ENCODE data around the gene NCEH1. TPM values are rescaled to one million over a fixed set of nuclear protein-coding genes. Genes with fewer than 3 reads are reported as not detected.

NCEH1 gene
- total and polyA plus RNA-seq, 4 donors: 6.3 to 52.1 (median 10.6) TPM

- H3K4me3 ChIP-seq: no peak overlapping the region
- no peak overlapping the region for H3K27ac ChIP-seq (ENCODE audit: low read depth in 1 of 2, low read length in 1 of 2)
- TF ChIP-seq, protein P1, sequence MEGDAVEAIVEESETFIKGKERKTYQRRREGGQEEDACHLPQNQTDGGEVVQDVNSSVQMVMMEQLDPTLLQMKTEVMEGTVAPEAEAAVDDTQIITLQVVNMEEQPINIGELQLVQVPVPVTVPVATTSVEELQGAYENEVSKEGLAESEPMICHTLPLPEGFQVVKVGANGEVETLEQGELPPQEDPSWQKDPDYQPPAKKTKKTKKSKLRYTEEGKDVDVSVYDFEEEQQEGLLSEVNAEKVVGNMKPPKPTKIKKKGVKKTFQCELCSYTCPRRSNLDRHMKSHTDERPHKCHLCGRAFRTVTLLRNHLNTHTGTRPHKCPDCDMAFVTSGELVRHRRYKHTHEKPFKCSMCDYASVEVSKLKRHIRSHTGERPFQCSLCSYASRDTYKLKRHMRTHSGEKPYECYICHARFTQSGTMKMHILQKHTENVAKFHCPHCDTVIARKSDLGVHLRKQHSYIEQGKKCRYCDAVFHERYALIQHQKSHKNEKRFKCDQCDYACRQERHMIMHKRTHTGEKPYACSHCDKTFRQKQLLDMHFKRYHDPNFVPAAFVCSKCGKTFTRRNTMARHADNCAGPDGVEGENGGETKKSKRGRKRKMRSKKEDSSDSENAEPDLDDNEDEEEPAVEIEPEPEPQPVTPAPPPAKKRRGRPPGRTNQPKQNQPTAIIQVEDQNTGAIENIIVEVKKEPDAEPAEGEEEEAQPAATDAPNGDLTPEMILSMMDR (IDR thresholded peaks at IDR 0.05; ENCODE audit: control extremely low read depth, extremely low read depth): no peak
- H3K9me3 ChIP-seq (ENCODE audit: control insufficient read depth in 4 of 4, insufficient read depth in 3 of 4, low read length in 3 of 4): no peaks in the 10 kb centered on the region
- DNase-seq (no peak), ATAC-seq (ENCODE audit: insufficient read depth, low FRiP score) (no peak)
- H3K36me3 ChIP-seq (ENCODE audit: control insufficient read depth in 4 of 4, insufficient read depth in 4 of 4, low read length in 4 of 4): no peaks in the 10 kb centered on the region
- WGBS, 2 donors: 91 to 95% methylated on average over 3 of the region's 3 CpGs
- H3K27me3 ChIP-seq (ENCODE audit: control insufficient read depth in 3 of 3, insufficient read depth in 3 of 3, low read length in 2 of 3): no peaks in the 10 kb centered on the region
- H3K4me1 ChIP-seq (ENCODE audit: control insufficient read depth in 5 of 5, insufficient read depth in 5 of 5, low read length in 5 of 5): peaks cover 0 to 6% (median 3%) of the 10 kb centered on the region in 5 donors
- H3K9ac ChIP-seq (ENCODE audit: insufficient read depth in 1 of 2, low read length in 2 of 2): no peak overlapping the region
Measured at GRCh38 chr3:172604895-172605646, 105.8 kb downstream of the NCEH1 start.

DNA sequence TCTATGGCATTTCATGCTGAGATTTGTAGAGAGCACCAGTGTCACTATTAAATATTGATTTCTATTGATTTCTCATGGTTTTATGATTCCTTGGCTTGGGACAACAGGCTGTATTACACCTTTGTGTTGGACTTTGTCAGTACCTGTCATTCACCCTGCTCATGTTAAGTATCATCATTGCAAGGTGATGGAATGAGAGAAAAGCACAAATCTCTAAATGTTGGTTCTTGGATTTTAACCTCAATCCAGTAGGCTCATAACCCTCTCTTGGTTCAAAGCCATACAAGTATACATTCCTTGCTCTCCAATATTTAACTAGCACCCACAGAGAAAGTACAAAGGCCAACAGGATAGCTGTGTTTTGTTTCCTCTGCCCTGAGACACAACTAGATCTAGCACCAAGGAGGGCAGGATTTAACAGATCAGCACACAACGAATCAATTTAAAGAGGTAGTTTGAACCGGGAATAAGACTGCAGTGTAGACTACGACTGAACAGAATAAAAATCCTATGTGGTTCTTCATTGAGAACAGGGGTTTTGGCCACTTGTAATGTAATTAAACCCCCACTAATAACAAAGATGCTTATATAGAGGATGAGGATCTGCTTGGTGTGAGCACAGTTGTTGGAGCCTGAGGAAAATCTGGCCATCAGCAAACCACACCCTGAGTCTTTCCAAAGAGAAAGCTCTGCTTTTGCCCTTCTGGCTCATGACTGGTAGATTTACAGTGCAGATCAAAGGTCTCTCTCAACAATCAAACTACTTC, 109.6 kb downstream of the NCEH1 start:
- WGBS, 2 donors: 90 to 91% methylated on average over 3 of the region's 3 CpGs
- no peaks in the 10 kb centered on the region for H3K36me3 ChIP-seq (ENCODE audit: control insufficient read depth in 4 of 4, insufficient read depth in 4 of 4, low read length in 4 of 4)
- no peaks in the 10 kb centered on the region for H3K9me3 ChIP-seq (ENCODE audit: control insufficient read depth in 4 of 4, insufficient read depth in 3 of 4, low read length in 3 of 4)
- TF ChIP-seq, protein P1 (IDR thresholded peaks at IDR 0.05; ENCODE audit: control extremely low read depth, extremely low read depth): no peak
- DNase-seq: no peak
- ATAC-seq (ENCODE audit: insufficient read depth, low FRiP score): no peak
- H3K27me3 ChIP-seq (ENCODE audit: control insufficient read depth in 3 of 3, insufficient read depth in 3 of 3, low read length in 2 of 3): no peaks in the 10 kb centered on the region
- no peak overlapping the region for H3K4me3 ChIP-seq
- no peak overlapping the region for H3K27ac ChIP-seq (ENCODE audit: low read depth in 1 of 2, low read length in 1 of 2)
- no peak overlapping the region for H3K9ac ChIP-seq (ENCODE audit: insufficient read depth in 1 of 2, low read length in 2 of 2)
- H3K4me1 ChIP-seq (ENCODE audit: control insufficient read depth in 5 of 5, insufficient read depth in 5 of 5, low read length in 5 of 5): no peaks in the 10 kb centered on the region

GRCh38 chr3:172600644-172601065, 110.2 kb downstream of the NCEH1 start:
- Histone ChIP-seq H3K4me1 (ENCODE audit: control insufficient read depth in 5 of 5, insufficient read depth in 5 of 5, low read length in 5 of 5) (no peaks in the 10 kb centered on the region), H3K9me3 (ENCODE audit: control insufficient read depth in 4 of 4, insufficient read depth in 3 of 4, low read length in 3 of 4) (no peaks in the 10 kb centered on the region), H3K9ac (ENCODE audit: insufficient read depth in 1 of 2, low read length in 2 of 2) (no peak overlapping the region), H3K36me3 (ENCODE audit: control insufficient read depth in 4 of 4, insufficient read depth in 4 of 4, low read length in 4 of 4) (no peaks in the 10 kb centered on the region), H3K27me3 (ENCODE audit: control insufficient read depth in 3 of 3, insufficient read depth in 3 of 3, low read length in 2 of 3) (no peaks in the 10 kb centered on the region), H3K4me3 (no peak overlapping the region), H3K27ac (ENCODE audit: low read depth in 1 of 2, low read length in 1 of 2) (no peak overlapping the region)
- WGBS, 2 donors: 88 to 91% methylated on average over 3 of the region's 3 CpGs
- no peak for ATAC-seq (ENCODE audit: insufficient read depth, low FRiP score)
- TF ChIP-seq, protein P1 (IDR thresholded peaks at IDR 0.05; ENCODE audit: control extremely low read depth, extremely low read depth): no peak
- DNase-seq: no peak

Measured in lung (tissue), 12 donors.